Bronchial smooth muscle cell (primary cell): Measurements from ENCODE around the gene XPO1. TPM values are rescaled to one million over a fixed set of nuclear protein-coding genes. Genes with fewer than 3 reads are reported as not detected.

ENCODE experiments used
- total RNA-seq: library from RNA; depleted of rRNA; stranded (reverse); fragments of >200 nt; gene quantifications from 2 replicates; pipeline ENCODE4 v1.2.1, GENCODE V29; 2014

The XPO1 gene
- total RNA-seq = 154 and 179 TPM in 2 replicates

GRCh38 chr2:61538200-61538919 is at the start of gene XPO1:
Gene XPO1 (minus strand): TSS chr2:61538356. CDS start chr2:61533897, 4,459 bp downstream.

GRCh38 chr2:61470965-61471904 is 66.9 kb downstream of the XPO1 start, which contains the start of gene USP34:
Gene USP34 (minus strand): TSS chr2:61471087. CDS start chr2:61470692, 395 bp downstream.

Other genes starting within 250 kb of the XPO1 start
- 80.9 and 95.5 TPM in 2 replicates for gene USP34, start 67.3 kb downstream of the XPO1 start, total RNA-seq